Activated CD4-positive, alpha-beta T cell treated with anti-CD3 and anti-CD28 coated beads for 24 hours (primary cell): Measurements from ENCODE around the gene TFG.

Source experiments
- DNase-seq, 2 donors: peaks; one replicate each; pipeline ENCODE4 v3.0.0-alpha.2; 2020; ENCODE audit warnings: low read depth in 2 of 2

The TFG gene

GRCh38 chr3:100706365-100706764 is 2.9 kb upstream of the TFG start:
- DNase-seq: no peak

- no peak for DNase-seq
Measured at GRCh38 chr3:100708644-100708988, 678 bp upstream of the TFG start.

- DNase-seq: peak in 1 of 2 donors; percentile 13
Measured at GRCh38 chr3:100709842-100710260, 557 bp downstream of the TFG start.

- DNase-seq: peak; percentile 48 to 74
Measured at GRCh38 chr3:100710261-100710968, 1.1 kb downstream of the TFG start.

GRCh38 chr3:100715176-100715575 is 5.9 kb downstream of the TFG start:
- DNase-seq: no peak

- DNase-seq: no peak
Measured at GRCh38 chr3:100717063-100717462, 7.8 kb downstream of the TFG start.

GRCh38 chr3:100717637-100718487 is 8.6 kb downstream of the TFG start:
- DNase-seq: no peak

GRCh38 chr3:100719136-100719535 is 9.8 kb downstream of the TFG start:
- no peak for DNase-seq

- DNase-seq: no peak
Measured at GRCh38 chr3:100720426-100720825, 11.1 kb downstream of the TFG start.

GRCh38 chr3:100725935-100726513 is 16.7 kb downstream of the TFG start:
- DNase-seq: no peak

- DNase-seq: no peak
Measured at GRCh38 chr3:100726706-100727105, 17.4 kb downstream of the TFG start.

GRCh38 chr3:100730524-100730923 is 21.2 kb downstream of the TFG start:
- DNase-seq: no peak

GRCh38 chr3:100732435-100732834 is 23.1 kb downstream of the TFG start:
- no peak for DNase-seq

- no peak for DNase-seq
Measured at GRCh38 chr3:100737334-100737733, 28.0 kb downstream of the TFG start.

- no peak for DNase-seq
Measured at GRCh38 chr3:100740207-100740606, 30.9 kb downstream of the TFG start.

GRCh38 chr3:100743535-100743934 is 34.2 kb downstream of the TFG start:
- no peak for DNase-seq

- DNase-seq: no peak
Measured at GRCh38 chr3:100744671-100745070, 35.4 kb downstream of the TFG start.

- no peak for DNase-seq
Measured at GRCh38 chr3:100745617-100746016, 36.3 kb downstream of the TFG start.

- no peak for DNase-seq
Measured at GRCh38 chr3:100746092-100746491, 36.8 kb downstream of the TFG start.

- DNase-seq: no peak
Measured at GRCh38 chr3:100748220-100748619, 38.9 kb downstream of the TFG start.

- DNase-seq: no peak
Measured at GRCh38 chr3:100748967-100749366, 39.7 kb downstream of the TFG start.

GRCh38 chr3:100753846-100754245 is 44.6 kb downstream of the TFG start:
- DNase-seq: no peak
